OCI-LY7 (cell line): Measurements from ENCODE around the gene LDLRAD4. TPM values are rescaled to one million over a fixed set of nuclear protein-coding genes. Genes with fewer than 3 reads are reported as not detected.

Experiments
- BruUV-seq: library from RNA; stranded (reverse); fragments of 400-500 nt; replicated peaks from 2 replicates; lab custom pipeline; 2021; lab: Mats Ljungman, UMichigan
- CTCF ChIA-PET: fragments of 300-600 bp; sonication (Branson Sonifier 250); formaldehyde crosslinking; loops from one replicate; lab custom pipeline; 2022; ENCODE audit warnings: antibody characterized with exemption; ENCODE audit not compliant: unreplicated experiment; lab: Charles Lee
- POLR2A ChIA-PET: fragments of 300-600 bp; sonication (Branson Sonifier 250); formaldehyde crosslinking; loops from one replicate; lab custom pipeline; 2022; ENCODE audit warnings: antibody characterized with exemption; lab: Charles Lee
- DNase-seq: peaks from one replicate; pipeline ENCODE4 v3.0.0-alpha.2; 2015; ENCODE audit warnings: low spot score
- H2AFZ ChIP-seq: fragments of 200-600 bp; sonication (generic), shearing (Covaris generic); 2 replicates; pipeline ENCODE4 v1.6.1; 2014; ENCODE audit warnings: mild to moderate bottlenecking, antibody characterized with exemption, low read length, moderate library complexity
- H3K27ac ChIP-seq: fragments of 200-600 bp; sonication (generic); 2 replicates; pipeline ENCODE4 v1.5.1; 2014; ENCODE audit warnings: mixed run types, low read depth, mild to moderate bottlenecking, moderate library complexity, low read length, inconsistent platforms; ENCODE audit not compliant: poor library complexity, severe bottlenecking
- H3K36me3 ChIP-seq: fragments of 200-600 bp; sonication (generic); 2 replicates; pipeline ENCODE4 v1.6.1; 2014; ENCODE audit warnings: mild to moderate bottlenecking, antibody characterized with exemption, low read length, moderate library complexity, mixed read lengths; ENCODE audit not compliant: insufficient read depth
- H3K4me1 ChIP-seq: fragments of 200-600 bp; sonication (generic); 2 replicates; pipeline ENCODE4 v1.5.1; 2014; ENCODE audit warnings: mild to moderate bottlenecking, low read length; ENCODE audit not compliant: insufficient read depth, poor library complexity, severe bottlenecking
- H3K4me2 ChIP-seq: fragments of 200-600 bp; sonication (generic); 2 replicates; pipeline ENCODE4 v1.6.1; 2014; ENCODE audit warnings: mild to moderate bottlenecking, low read length
- H3K4me3 ChIP-seq: fragments of 200-600 bp; sonication (generic); 2 replicates; pipeline ENCODE4 v1.5.1; 2014; ENCODE audit warnings: mild to moderate bottlenecking, low read depth, low read length; ENCODE audit not compliant: poor library complexity, severe bottlenecking
- H3K79me2 ChIP-seq: fragments of 200-600 bp; sonication (generic); 2 replicates; pipeline ENCODE4 v1.6.1; 2016; ENCODE audit warnings: low read depth, mild to moderate bottlenecking, low read length, moderate library complexity, mixed read lengths; ENCODE audit not compliant: insufficient read depth
- H3K9me2 ChIP-seq: fragments of 200-600 bp; sonication (generic); 2 replicates; pipeline ENCODE4 v1.6.1; 2016; ENCODE audit warnings: mild to moderate bottlenecking, low read length, mixed read lengths; ENCODE audit not compliant: insufficient read depth
- H3K9me3 ChIP-seq: fragments of 200-600 bp; sonication (generic); 2 replicates; pipeline ENCODE4 v1.6.1; 2014; ENCODE audit warnings: mild to moderate bottlenecking, mixed run types, low read length, mixed read lengths
- H4K20me1 ChIP-seq: fragments of 200-600 bp; sonication (generic); 2 replicates; pipeline ENCODE4 v1.6.1; 2014; ENCODE audit warnings: mild to moderate bottlenecking, antibody characterized with exemption, low read length, moderate library complexity, mixed read lengths; ENCODE audit not compliant: insufficient read depth
- EZH2phosphoT487 ChIP-seq: fragments of 200-600 bp; sonication (generic); IDR thresholded peaks from 2 replicates; pipeline ENCODE4 v1.6.1; 2018; ENCODE audit warnings: low read depth, borderline replicate concordance, mild to moderate bottlenecking, mixed run types, antibody characterized with exemption, low read length, moderate library complexity, mixed read lengths
- intact Hi-C: fragments of 100-400 bp; cut with micrococcal nuclease; formaldehyde crosslinking; loops from one replicate; pipeline ENCODE4 v1.10.0; 2022; ENCODE audit not compliant: unreplicated experiment
- total RNA-seq, 2 experiments: library from RNA; depleted of rRNA in 1 of 2; stranded (reverse); fragments of >200 nt in 1 of 2; shearing (Covaris generic) in 1 of 2; gene quantifications; 2 replicates each; pipeline ENCODE4 v1.2.3, GENCODE V29; 2014 to 2022
- TF ChIP-seq, protein P1 (sequence below): fragments of 200-600 bp; sonication (generic); conservative IDR thresholded peaks from 2 replicates; pipeline ENCODE4 v1.5.1; 2014; ENCODE audit warnings: mild to moderate bottlenecking, antibody characterized with exemption, low read length, moderate library complexity, mixed read lengths

LDLRAD4 gene
- total RNA-seq, 2 experiments from 2014 or later, result 26.2 to 43.8 TPM

DNA sequence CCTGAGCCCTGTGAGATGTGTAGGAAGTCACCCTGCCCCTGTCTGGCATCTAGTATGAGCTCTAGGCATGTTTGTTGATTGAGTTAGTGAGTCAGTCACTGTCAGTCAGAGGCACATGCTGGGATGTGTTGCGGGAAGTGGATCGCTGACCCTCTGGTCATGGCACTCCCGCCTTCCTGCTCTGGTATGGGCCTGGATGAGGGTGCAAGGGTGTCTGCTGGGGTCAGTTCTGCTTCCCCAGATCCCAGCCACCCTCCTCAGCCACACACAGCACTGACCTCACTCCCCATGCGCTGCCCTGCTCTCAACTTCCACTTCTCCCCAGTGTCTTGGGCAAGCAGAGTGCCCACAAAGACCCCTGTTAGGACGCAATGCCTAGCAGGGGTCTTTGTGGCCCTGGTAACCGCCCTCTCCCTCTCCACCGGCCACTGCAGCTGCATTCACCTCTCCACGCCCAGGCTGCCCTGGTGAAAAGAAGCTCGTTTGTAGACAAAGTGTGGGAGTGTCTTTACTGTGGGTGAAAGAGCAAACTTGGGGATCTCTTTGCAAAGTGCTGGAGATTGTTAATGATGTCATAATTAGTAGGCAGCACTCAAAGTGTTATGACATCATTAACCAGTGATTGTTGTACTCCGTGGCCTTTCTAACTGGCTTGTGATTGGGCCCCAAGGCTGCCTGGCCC is 252.1 kb downstream of the LDLRAD4 start:
- Histone ChIP-seq H3K4me3 (no peak overlapping the region), H4K20me1 (no peaks in the 10 kb centered on the region), H3K79me2 (peaks cover 10% of the 10 kb centered on the region; the same call in 1 of the 2 replicates), H3K4me1 (peaks cover 5% of the 10 kb centered on the region), H3K27ac (no peak overlapping the region), H3K9me3 (peaks cover 16% of the 10 kb centered on the region; the same call in 1 of the 2 replicates), H3K4me2 (no peak overlapping the region), H3K36me3 (peaks cover 10% of the 10 kb centered on the region), H2AFZ (no peak overlapping the region), H3K9me2 (no peaks in the 10 kb centered on the region)
- no TSS peak for BruUV-seq
- ChIA-PET POLR2A (no interaction called here), CTCF (interaction anchor here (0.5 kb wide), 1 partner anchor 840 kb away, joined by 3 read pairs; no protein-coding TSS in a partner anchor)
- no peak for DNase-seq
- intact Hi-C loops, result loop anchor here (10.0 kb wide), 1 partner anchor 76 kb away; no protein-coding TSS in a partner anchor
- no peak for TF ChIP-seq EZH2phosphoT487
- TF ChIP-seq, protein P1, sequence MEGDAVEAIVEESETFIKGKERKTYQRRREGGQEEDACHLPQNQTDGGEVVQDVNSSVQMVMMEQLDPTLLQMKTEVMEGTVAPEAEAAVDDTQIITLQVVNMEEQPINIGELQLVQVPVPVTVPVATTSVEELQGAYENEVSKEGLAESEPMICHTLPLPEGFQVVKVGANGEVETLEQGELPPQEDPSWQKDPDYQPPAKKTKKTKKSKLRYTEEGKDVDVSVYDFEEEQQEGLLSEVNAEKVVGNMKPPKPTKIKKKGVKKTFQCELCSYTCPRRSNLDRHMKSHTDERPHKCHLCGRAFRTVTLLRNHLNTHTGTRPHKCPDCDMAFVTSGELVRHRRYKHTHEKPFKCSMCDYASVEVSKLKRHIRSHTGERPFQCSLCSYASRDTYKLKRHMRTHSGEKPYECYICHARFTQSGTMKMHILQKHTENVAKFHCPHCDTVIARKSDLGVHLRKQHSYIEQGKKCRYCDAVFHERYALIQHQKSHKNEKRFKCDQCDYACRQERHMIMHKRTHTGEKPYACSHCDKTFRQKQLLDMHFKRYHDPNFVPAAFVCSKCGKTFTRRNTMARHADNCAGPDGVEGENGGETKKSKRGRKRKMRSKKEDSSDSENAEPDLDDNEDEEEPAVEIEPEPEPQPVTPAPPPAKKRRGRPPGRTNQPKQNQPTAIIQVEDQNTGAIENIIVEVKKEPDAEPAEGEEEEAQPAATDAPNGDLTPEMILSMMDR, result no peak

DNA sequence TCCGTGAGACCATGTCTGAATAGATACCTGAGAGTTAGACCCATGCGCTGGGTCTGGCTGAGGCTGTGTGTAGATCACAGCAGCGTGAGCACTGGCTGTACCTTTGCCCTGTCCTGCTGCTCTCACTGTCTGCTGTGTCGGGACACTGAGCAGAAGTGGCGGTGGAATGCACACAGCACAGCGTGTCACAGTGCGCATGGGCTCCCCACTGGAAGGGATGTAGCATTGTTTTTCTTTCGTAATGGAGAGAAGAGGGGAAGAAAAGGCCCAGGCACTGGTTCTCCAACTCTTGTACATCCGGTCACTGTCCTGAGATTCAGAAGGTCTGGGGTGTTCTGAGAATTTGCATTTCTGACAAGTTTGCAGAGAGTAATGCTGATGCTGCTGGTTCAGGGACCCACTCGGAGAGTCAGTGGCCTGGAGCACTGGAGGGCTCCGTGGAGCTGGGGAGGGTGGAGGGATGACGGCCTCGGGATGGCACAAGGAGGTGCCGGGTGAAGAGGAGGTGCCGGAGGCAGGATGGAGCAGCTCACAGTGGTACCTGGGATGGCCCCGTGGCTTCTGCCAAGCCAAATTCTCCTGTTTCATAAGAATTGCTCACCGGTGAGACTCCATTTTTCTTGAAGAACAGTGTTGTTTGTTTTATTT is 252.8 kb downstream of the LDLRAD4 start:
- ChIA-PET POLR2A (interaction anchor here (0.7 kb wide), 1 partner anchor 8 kb away, joined by 3 read pairs; no protein-coding TSS in a partner anchor), CTCF (interaction anchor here (0.6 kb wide), 1 partner anchor 82 kb away, joined by 5 read pairs; no protein-coding TSS in a partner anchor)
- no TSS peak for BruUV-seq
- H3K4me2 ChIP-seq, result no peak overlapping the region
- no peak overlapping the region for H2AFZ ChIP-seq
- intact Hi-C loops, result loop anchor here (10.0 kb wide), 1 partner anchor 77 kb away; no protein-coding TSS in a partner anchor
- no peaks in the 10 kb centered on the region for H4K20me1 ChIP-seq
- no peak overlapping the region for H3K4me3 ChIP-seq
- H3K9me3 ChIP-seq, result peaks cover 16% of the 10 kb centered on the region; the same call in 1 of the 2 replicates
- H3K4me1 ChIP-seq, result no peaks in the 10 kb centered on the region
- no peak for DNase-seq
- peaks cover 10% of the 10 kb centered on the region for H3K36me3 ChIP-seq
- peaks cover 4% of the 10 kb centered on the region; the same call in 1 of the 2 replicates for H3K79me2 ChIP-seq
- no peaks in the 10 kb centered on the region for H3K9me2 ChIP-seq
- TF ChIP-seq, protein P1, result no peak
- no peak for TF ChIP-seq EZH2phosphoT487
- H3K27ac ChIP-seq, result no peak overlapping the region
